Ovary (tissue), 3 donors: ENCODE data around the gene UBE2V1.

Experiments used
- EP300 ChIP-seq: sonication (generic); formaldehyde crosslinking; IDR thresholded peaks from one replicate; pipeline ENCODE4 v1.6.1; 2017; ENCODE audit warnings: antibody characterized with exemption
- POLR2A ChIP-seq: fragments of 450-650 bp; IDR thresholded peaks from one replicate; pipeline ENCODE4 v1.6.1; 2017; ENCODE audit warnings: antibody characterized with exemption, mild to moderate bottlenecking, moderate library complexity
- TF ChIP-seq, protein P1 (sequence below), 3 donors: fragments of 450-650 bp in 2 of 3; fragments of 200-600 bp in 1 of 3; IDR thresholded peaks; one replicate each; pipeline versions ENCODE4 v1.5.1 to v1.8.0; 2016 to 2022; ENCODE audit warnings: antibody characterized with exemption in 3 of 3, mild to moderate bottlenecking in 1 of 3
- donor health status: DM: no; HTN: no; CAD: no.

DNA sequence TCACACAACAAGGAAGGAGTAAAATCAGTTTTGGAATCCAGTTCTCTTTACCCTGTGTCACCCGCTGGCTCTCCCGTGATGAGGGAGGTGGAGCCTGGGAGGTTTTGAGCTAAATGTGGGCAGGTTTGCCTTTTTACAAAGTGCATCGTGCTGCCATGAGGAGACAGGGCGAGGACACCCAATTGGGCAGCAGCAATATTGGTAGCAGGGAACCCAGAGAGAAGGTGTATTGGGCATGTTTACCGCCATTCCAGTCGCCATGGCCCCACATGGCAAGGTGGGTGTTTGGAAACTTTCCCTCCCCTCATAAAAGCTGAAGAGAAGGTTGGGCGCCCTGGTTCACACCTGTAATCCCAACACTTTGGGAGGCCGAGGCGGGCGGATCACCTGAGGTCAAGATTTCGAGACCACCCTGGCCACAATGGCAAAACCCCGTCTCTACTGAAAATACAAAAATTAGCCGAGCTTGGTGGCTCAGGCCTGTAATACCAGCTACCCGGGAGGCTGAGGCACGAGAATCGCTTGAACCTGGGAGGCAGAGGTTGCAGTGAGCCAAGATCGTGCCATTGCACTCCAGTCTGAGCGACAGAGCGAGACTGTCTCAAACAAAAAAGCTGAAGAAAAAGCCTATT, 3.5 kb upstream of the UBE2V1 start:
- TF ChIP-seq, protein P1, sequence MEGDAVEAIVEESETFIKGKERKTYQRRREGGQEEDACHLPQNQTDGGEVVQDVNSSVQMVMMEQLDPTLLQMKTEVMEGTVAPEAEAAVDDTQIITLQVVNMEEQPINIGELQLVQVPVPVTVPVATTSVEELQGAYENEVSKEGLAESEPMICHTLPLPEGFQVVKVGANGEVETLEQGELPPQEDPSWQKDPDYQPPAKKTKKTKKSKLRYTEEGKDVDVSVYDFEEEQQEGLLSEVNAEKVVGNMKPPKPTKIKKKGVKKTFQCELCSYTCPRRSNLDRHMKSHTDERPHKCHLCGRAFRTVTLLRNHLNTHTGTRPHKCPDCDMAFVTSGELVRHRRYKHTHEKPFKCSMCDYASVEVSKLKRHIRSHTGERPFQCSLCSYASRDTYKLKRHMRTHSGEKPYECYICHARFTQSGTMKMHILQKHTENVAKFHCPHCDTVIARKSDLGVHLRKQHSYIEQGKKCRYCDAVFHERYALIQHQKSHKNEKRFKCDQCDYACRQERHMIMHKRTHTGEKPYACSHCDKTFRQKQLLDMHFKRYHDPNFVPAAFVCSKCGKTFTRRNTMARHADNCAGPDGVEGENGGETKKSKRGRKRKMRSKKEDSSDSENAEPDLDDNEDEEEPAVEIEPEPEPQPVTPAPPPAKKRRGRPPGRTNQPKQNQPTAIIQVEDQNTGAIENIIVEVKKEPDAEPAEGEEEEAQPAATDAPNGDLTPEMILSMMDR (IDR thresholded peaks at IDR 0.05) = no peak
- TF ChIP-seq POLR2A (no peak), EP300 (no peak)
